Skeletal muscle satellite cell (primary cell): ENCODE measurements around the gene SLC15A1.

Experiments used
- H3K27me3 ChIP-seq: 2 replicates; pipeline ENCODE4 v1.7.0; 2013; ENCODE audit warnings: low read length; ENCODE audit not compliant: control insufficient read depth, insufficient read depth
- H3K36me3 ChIP-seq: 2 replicates; pipeline ENCODE4 v1.7.0; 2013; ENCODE audit warnings: mild to moderate bottlenecking, control low read depth, low read length; ENCODE audit not compliant: insufficient read depth
- H3K4me1 ChIP-seq: 2 replicates; pipeline ENCODE4 v1.7.0; 2013; ENCODE audit warnings: low read length; ENCODE audit not compliant: control insufficient read depth, insufficient read depth
- H3K4me2 ChIP-seq: 2 replicates; pipeline ENCODE4 v1.7.0; 2013; ENCODE audit warnings: mild to moderate bottlenecking, low read length
- H3K4me3 ChIP-seq: 2 replicates; pipeline ENCODE4 v1.7.0; 2013; ENCODE audit warnings: low read length
- H3K9ac ChIP-seq: 2 replicates; pipeline ENCODE4 v1.7.0; 2013; ENCODE audit warnings: mild to moderate bottlenecking, low read depth, low read length, moderate library complexity
- H3K9me3 ChIP-seq: replicated peaks from 2 replicates; pipeline ENCODE4 v1.7.0; 2013; ENCODE audit warnings: mild to moderate bottlenecking, control low read depth, low read length

The SLC15A1 gene

DNA sequence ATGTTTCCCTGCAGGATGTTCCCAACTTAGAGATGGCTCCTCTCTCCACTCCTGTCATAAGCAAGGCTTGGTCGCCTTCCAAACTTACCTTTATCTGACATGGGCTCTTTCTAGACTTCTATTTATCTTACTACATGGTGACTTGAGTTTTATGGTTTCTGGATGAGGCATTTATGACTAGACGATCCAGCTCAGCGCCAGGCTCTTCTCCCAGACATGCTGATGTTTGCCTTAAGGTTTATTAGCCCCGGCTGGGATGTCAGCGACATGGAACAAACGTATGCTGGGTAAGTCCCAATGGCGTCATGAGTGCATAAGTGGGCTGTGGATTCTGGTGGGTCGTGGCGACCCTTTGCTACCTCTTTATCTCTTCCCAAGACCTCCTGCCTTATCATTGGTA is 39.8 kb upstream of the SLC15A1 start:
- no peak overlapping the region for H3K4me2 ChIP-seq
- no peak overlapping the region for H3K9ac ChIP-seq
- no peaks in the 10 kb centered on the region for H3K4me1 ChIP-seq
- H3K9me3 ChIP-seq: no peaks in the 10 kb centered on the region
- peaks cover 5% of the 10 kb centered on the region for H3K27me3 ChIP-seq
- peaks cover 10% of the 10 kb centered on the region for H3K36me3 ChIP-seq
- H3K4me3 ChIP-seq: no peak overlapping the region

DNA sequence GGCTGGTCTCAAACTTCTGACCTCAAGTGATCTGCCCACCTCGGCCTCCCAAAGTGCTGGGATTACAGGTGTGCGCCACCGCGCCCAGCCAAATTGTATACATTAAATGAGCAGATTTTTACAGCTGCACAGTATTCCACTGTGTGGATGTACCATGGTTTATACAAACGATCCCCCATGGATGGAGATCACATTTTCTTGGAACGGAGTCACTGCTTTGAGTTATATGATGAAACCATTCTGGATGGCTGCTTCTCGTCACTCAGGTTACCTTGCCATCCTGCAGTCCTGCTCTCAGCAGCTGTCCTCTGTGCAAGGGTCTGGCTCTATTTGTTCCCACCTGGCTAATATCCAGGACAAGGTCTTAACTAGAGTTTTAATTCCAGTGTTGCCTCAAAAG is 39.1 kb upstream of the SLC15A1 start:
- H3K4me2 ChIP-seq: no peak overlapping the region
- no peaks in the 10 kb centered on the region for H3K4me1 ChIP-seq
- H3K36me3 ChIP-seq: peaks cover 6% of the 10 kb centered on the region
- no peak overlapping the region for H3K9ac ChIP-seq
- H3K9me3 ChIP-seq: no peaks in the 10 kb centered on the region
- H3K27me3 ChIP-seq: peaks cover 12% of the 10 kb centered on the region
- H3K4me3 ChIP-seq: no peak overlapping the region

DNA sequence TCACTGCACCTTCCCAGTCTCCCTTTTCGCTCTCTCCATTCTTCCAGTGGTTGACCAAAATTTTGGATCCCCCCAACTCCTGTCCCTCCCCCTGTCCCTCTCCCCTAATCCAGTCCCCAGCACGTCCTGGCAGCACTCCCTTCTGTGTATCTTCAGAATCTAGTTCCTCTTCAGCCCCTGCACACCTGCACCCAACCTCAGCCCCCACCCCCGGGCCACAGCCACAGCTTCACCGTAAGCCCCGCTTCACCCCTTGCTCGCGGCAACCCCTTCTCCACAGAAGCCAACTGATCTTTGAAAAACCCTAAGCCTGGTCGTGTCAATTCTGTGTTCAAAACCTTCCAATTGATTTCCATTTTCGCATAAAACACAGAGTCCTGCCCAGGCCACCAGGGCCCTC is 35.5 kb upstream of the SLC15A1 start:
- peaks cover 36% of the 10 kb centered on the region for H3K27me3 ChIP-seq
- H3K9ac ChIP-seq: no peak overlapping the region
- no peak overlapping the region for H3K4me2 ChIP-seq
- no peak overlapping the region for H3K4me3 ChIP-seq
- no peaks in the 10 kb centered on the region for H3K9me3 ChIP-seq
- H3K4me1 ChIP-seq: no peaks in the 10 kb centered on the region
- peaks cover 3% of the 10 kb centered on the region for H3K36me3 ChIP-seq

DNA sequence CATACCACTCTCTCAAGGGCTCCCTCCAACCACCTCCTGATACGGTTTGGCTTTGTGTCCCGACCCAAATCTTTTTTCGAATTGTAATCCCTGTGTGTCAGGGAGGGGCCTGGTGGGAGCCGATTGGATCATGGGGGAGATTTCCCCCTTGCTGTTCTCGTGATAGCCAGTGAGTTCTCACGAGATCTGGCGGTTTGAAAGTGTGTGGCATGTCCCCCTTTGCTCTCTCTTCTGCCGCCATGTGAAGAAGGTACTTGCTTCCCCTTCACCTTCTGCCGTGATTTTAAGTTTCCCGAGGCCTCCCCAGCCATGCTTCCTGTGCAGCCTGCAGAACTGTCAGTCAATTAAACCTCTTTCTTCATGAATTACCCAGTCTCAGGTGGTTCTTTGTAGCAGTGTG is 34.7 kb upstream of the SLC15A1 start:
- no peak overlapping the region for H3K9ac ChIP-seq
- H3K27me3 ChIP-seq: peaks cover 36% of the 10 kb centered on the region

DNA sequence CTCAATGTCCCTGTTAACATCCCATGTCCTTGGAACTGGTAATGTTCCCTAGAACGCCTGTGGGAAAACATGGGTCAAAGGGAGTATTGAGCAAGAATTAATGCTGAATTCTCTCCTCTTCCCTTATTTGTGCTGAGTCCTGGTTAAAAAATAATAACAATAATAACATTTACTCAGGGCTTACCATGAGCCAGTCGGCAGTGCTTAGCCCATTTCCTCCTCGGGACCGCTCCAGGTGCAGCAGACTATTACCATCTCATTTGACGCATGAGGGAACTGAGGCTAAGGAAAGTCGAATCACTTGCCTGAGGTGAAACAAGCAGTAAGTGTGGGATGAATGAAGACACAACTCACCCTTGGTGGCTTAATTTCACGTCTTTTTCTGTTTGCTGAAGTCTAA is 33.6 kb upstream of the SLC15A1 start:
- H3K4me3 ChIP-seq: no peak overlapping the region
- no peak overlapping the region for H3K4me2 ChIP-seq
- no peak overlapping the region for H3K9ac ChIP-seq
- H3K4me1 ChIP-seq: no peaks in the 10 kb centered on the region
- no peaks in the 10 kb centered on the region for H3K36me3 ChIP-seq
- H3K27me3 ChIP-seq: peaks cover 36% of the 10 kb centered on the region
- H3K9me3 ChIP-seq: no peaks in the 10 kb centered on the region

More for the DNA sequence above, 34.7 kb upstream of the SLC15A1 start:
- no peak overlapping the region for H3K4me2 ChIP-seq
- no peaks in the 10 kb centered on the region for H3K36me3 ChIP-seq
- H3K4me1 ChIP-seq: no peaks in the 10 kb centered on the region
- H3K4me3 ChIP-seq: no peak overlapping the region
- H3K9me3 ChIP-seq: no peaks in the 10 kb centered on the region

DNA sequence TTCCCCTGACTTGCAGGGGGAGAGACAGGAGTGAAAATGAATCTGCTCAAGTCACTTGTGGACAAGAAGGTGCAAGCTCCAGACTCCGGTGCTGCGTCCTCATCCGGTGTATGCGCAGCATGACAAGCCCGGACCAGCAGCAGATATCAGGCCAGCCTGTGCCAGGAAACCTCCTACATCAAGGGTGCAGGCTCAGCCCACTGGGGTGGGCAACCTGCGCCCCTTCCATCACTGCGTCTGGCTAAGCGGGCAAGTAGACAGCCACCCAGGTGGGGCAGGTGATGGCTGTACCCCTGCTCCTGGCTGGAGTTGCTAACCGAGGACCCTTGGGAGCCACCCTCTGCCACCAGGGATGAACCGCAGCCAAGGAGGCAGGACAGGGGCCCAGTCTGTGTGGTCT is 32.9 kb upstream of the SLC15A1 start:
- Histone ChIP-seq H3K36me3 (no peaks in the 10 kb centered on the region), H3K4me1 (no peaks in the 10 kb centered on the region), H3K4me3 (no peak overlapping the region), H3K4me2 (no peak overlapping the region), H3K9me3 (no peaks in the 10 kb centered on the region), H3K27me3 (peaks cover 36% of the 10 kb centered on the region), H3K9ac (no peak overlapping the region)

DNA sequence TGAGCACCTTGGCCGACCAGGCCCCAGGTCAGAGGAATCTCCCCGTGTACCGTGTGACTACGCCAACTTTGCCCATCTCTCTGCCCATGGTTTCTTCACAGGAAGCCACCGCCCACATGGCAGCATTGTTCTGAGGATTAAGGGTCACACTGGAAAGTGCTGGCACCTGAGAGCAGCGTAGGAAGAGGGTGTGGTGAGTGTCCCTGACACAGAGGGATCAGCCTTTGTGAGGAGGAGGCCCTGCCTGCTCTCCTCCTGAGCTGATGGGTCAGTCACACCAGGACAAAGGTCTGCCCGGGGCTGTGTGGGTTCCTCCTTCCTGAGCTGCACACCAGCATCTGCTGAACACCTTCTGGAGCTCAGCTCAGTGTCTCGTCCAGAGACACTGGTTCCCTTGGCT is 32.2 kb upstream of the SLC15A1 start:
- no peak overlapping the region for H3K4me2 ChIP-seq
- H3K36me3 ChIP-seq: no peaks in the 10 kb centered on the region
- H3K9ac ChIP-seq: no peak overlapping the region
- H3K27me3 ChIP-seq: peaks cover 36% of the 10 kb centered on the region
- no peaks in the 10 kb centered on the region for H3K9me3 ChIP-seq
- no peaks in the 10 kb centered on the region for H3K4me1 ChIP-seq
- H3K4me3 ChIP-seq: no peak overlapping the region

DNA sequence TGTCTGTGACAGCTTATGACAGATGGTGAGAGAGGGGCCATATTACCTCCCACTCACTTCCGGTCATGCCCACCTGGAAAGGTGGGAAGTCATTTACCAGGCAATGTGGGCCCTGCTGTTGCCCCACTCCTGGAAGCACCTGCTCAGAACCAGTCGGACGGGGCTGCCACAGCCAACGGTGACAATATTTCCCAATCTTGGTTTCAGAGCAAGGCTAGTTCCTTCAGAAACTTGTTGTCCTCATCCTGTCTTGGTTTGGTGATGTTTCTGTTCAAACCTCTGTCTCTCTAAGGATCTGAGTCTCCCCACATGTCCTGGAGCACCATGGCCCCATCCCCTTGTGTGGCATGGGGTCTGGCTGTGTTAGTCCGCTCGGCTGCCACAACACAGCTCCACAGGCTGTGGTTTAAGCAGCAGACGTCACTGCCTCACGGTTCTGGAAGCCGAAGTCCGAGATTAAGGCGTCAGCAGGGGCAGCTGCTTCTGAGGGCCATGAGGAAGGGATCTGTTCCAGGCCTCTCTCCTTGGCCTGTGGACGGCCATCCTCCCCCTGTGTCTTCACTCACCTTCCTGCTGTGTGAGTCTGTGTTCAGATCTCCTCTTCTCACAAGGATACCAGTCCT is 31.5 kb upstream of the SLC15A1 start:
- Histone ChIP-seq H3K27me3 (peaks cover 36% of the 10 kb centered on the region), H3K9me3 (no peaks in the 10 kb centered on the region), H3K36me3 (no peaks in the 10 kb centered on the region), H3K4me3 (no peak overlapping the region), H3K9ac (no peak overlapping the region), H3K4me1 (peaks cover under 1% of the 10 kb centered on the region), H3K4me2 (no peak overlapping the region)

DNA sequence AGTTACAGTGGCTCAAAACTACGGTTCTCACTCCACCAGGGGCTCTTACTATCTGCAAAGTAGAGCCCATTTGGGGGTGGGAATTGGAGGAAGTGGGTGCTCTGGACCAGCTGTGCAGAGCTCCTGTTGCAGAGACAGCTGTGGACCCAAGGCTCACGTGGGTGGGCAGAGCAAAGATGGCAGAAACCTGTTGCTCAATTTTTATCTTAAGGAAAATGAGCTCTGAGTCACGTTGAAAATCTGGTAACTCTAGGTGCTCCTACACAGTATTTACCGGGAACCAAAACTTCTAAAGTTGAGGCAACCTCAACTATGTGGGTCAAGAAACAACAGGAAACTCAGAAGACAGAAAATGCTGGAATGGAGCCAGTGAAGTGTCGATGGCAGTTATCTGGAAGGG is 30.2 kb upstream of the SLC15A1 start:
- H3K9me3 ChIP-seq: no peaks in the 10 kb centered on the region
- H3K4me3 ChIP-seq: no peak overlapping the region
- H3K36me3 ChIP-seq: no peaks in the 10 kb centered on the region
- H3K9ac ChIP-seq: no peak overlapping the region
- H3K4me1 ChIP-seq: peaks cover 7% of the 10 kb centered on the region
- no peak overlapping the region for H3K4me2 ChIP-seq
- H3K27me3 ChIP-seq: peaks cover 34% of the 10 kb centered on the region

DNA sequence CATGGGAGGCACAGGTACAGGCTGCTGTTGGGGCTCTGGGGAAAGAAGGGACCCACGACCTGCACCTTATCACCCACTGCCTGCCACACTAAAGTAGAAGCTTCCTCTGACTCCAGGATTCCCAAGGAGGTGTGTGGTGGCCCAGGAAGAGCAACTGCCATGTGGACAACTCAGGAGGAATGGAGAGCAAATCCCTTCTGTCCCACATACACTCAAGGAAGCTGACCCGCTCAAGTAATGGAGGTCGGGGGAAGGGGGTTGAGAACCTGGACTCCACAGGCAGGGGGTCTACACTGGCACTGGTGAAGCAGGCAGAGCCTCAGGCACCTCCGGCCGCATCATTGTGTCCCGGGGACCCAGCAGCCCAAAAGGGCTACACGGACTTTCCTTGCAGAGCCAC is 29.4 kb upstream of the SLC15A1 start:
- Histone ChIP-seq H3K4me1 (peaks cover 7% of the 10 kb centered on the region), H3K36me3 (no peaks in the 10 kb centered on the region), H3K4me3 (no peak overlapping the region), H3K4me2 (no peak overlapping the region), H3K9ac (no peak overlapping the region), H3K27me3 (peaks cover 27% of the 10 kb centered on the region), H3K9me3 (no peaks in the 10 kb centered on the region)

DNA sequence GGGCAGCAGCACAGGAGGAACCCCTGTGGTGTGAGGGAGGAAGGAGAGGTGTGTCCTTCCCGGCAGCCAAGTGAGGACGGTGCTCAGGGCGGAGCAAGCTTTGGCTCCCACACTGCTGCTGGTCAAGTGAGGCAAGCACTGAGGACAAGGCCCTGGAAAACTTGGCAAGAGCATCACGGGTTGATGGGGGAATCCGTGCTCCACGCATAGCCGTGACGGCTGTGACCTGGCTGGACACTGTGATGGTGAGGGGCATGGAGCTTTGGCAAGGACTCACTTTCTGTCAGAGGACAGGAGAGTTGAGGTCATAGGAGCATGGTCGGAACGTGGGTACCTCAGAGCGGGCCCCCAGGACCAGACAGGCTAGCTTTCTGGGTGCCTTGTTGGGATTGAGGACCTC is 29.0 kb upstream of the SLC15A1 start:
- H3K27me3 ChIP-seq: peaks cover 23% of the 10 kb centered on the region
- H3K9me3 ChIP-seq: no peaks in the 10 kb centered on the region
- H3K36me3 ChIP-seq: no peaks in the 10 kb centered on the region
- no peak overlapping the region for H3K4me3 ChIP-seq
- H3K4me1 ChIP-seq: peaks cover 7% of the 10 kb centered on the region
- no peak overlapping the region for H3K4me2 ChIP-seq
- no peak overlapping the region for H3K9ac ChIP-seq

DNA sequence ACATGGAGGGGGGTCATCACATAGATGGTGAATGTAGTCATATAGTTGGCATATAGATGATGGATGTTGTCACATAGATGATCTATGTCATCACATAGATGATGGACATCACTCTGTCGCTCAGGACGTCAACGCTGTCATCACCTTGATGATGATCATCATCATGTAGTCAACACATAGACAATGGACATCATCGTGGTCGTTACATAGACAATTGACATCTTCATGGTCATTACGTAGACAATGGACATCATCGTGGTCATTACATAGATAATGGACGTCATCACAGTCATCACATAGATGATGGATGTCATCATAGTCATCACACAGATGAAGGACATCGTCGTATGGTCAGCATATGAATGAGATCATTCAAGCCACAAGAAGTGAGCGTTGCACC is 28.6 kb upstream of the SLC15A1 start:
- Histone ChIP-seq H3K9ac (no peak overlapping the region), H3K27me3 (peaks cover 18% of the 10 kb centered on the region), H3K4me3 (no peak overlapping the region)

More for the DNA sequence above, 28.6 kb upstream of the SLC15A1 start:
- H3K9me3 ChIP-seq: no peaks in the 10 kb centered on the region
- no peaks in the 10 kb centered on the region for H3K36me3 ChIP-seq
- H3K4me2 ChIP-seq: no peak overlapping the region
- peaks cover 9% of the 10 kb centered on the region for H3K4me1 ChIP-seq
